ENCODE measurements around the gene CFAP99. TPM values are rescaled to one million over a fixed set of nuclear protein-coding genes. Genes with fewer than 3 reads are reported as not detected.
A peak's percentile ranks its signal among the peaks of the same experiment; 100 is the strongest.

The CFAP99 gene
- total and polyA plus RNA-seq, 9 of the 15 experiments (the other 6 are each of a cell fraction or from before 2014, with no cell fraction given): 0.07 to 0.18 (median 0.09) TPM; not detected in 6

- TF ChIP-seq SIN3B (IDR thresholded peaks at IDR 0.05; ENCODE audit: low read depth) (0 out of 2 replicates have a peak, but pooled peaks have one; percentile 14), ADNP (tag; IDR thresholded peaks at IDR 0.05) (no peak), JUN (IDR thresholded peaks at IDR 0.05; ENCODE audit: borderline replicate concordance, low read depth, low read length) (no peak), JUN (CRISPR knock-in tag; IDR thresholded peaks at IDR 0.05; ENCODE audit: borderline replicate concordance) (0 out of 2 replicates have a peak, but pooled peaks have one; percentile 24), KAT7 (CRISPR knock-in tag; IDR thresholded peaks at IDR 0.05; ENCODE audit: borderline replicate concordance) (no peak), BMI1 (IDR thresholded peaks at IDR 0.05; ENCODE audit: low read length) (no peak), HDGF (IDR thresholded peaks at IDR 0.05) (no peak), SMARCB1 (IDR thresholded peaks at IDR 0.05; ENCODE audit: insufficient read length, low read depth) (no peak), ZNF324 (CRISPR knock-in tag; IDR thresholded peaks at IDR 0.05) (no peak), L3MBTL2 (IDR thresholded peaks at IDR 0.05) (peak; percentile 84), HOMEZ (CRISPR knock-in tag; IDR thresholded peaks at IDR 0.05) (no peak), SUPT5H (IDR thresholded peaks at IDR 0.05) (peak; percentile 78), MYBL2 (IDR thresholded peaks at IDR 0.05; ENCODE audit: low read depth) (peak; percentile 88), MYBL2 (CRISPR knock-in tag; IDR thresholded peaks at IDR 0.05; ENCODE audit: borderline replicate concordance) (no peak), ZNF133 (CRISPR knock-in tag; IDR thresholded peaks at IDR 0.05) (no peak), ZNF174 (CRISPR knock-in tag; IDR thresholded peaks at IDR 0.05) (no peak), ZNF785 (CRISPR knock-in tag; IDR thresholded peaks at IDR 0.05) (no peak), CHAMP1 (IDR thresholded peaks at IDR 0.05) (no peak), RAD51 (IDR thresholded peaks at IDR 0.05; ENCODE audit: borderline replicate concordance, low read depth) (no peak), SAFB (IDR thresholded peaks at IDR 0.05; ENCODE audit: borderline replicate concordance, low read depth, low read length) (no peak), CAMTA2 (CRISPR knock-in tag; conservative IDR thresholded peaks at IDR 0.05) (no peak), RCOR1 (IDR thresholded peaks at IDR 0.05; ENCODE audit: borderline replicate concordance in 1 of 2, low read depth in 2 of 2, low read length in 2 of 2) (no peak), ELF2 (CRISPR knock-in tag; IDR thresholded peaks at IDR 0.05) (peak; percentile 81), STAT5A (IDR thresholded peaks at IDR 0.05; ENCODE audit: borderline replicate concordance, low read length) (no peak), VEZF1 (CRISPR knock-in tag; IDR thresholded peaks at IDR 0.05) (peak; percentile 80)
Observed at GRCh38 chr4:2468456-2469191, 49.9 kb downstream of the CFAP99 start, which contains the start of gene RNF4 (continued).

Data from K562 (cell line).